Fibroblast of the aortic adventitia (primary cell): Measurements from ENCODE around the gene PROKR2. TPM values are rescaled to one million over a fixed set of nuclear protein-coding genes. Genes with fewer than 3 reads are reported as not detected.

ENCODE experiments used
- DNase-seq: peaks from one replicate; pipeline ENCODE4 v3.0.0-alpha.2; 2010; ENCODE audit warnings: low read depth
- H3K4me3 ChIP-seq: 2 replicates; pipeline ENCODE4 v1.5.1; 2011; ENCODE audit warnings: low read depth, mild to moderate bottlenecking, control low read depth, low read length, moderate library complexity
- total RNA-seq: library from RNA; depleted of rRNA; stranded (reverse); fragments of >200 nt; gene quantifications from 2 replicates; pipeline ENCODE4 v1.2.3, GENCODE V29; 2012; ENCODE audit warnings: low replicate concordance
- TF ChIP-seq, protein P1 (sequence below): IDR thresholded peaks from 2 replicates; pipeline ENCODE4 v1.5.1; 2011; ENCODE audit warnings: mild to moderate bottlenecking, low read length, control low read depth, inconsistent platforms; ENCODE audit not compliant: insufficient read depth

The PROKR2 gene
- not detected in 2 replicates for total RNA-seq

DNA sequence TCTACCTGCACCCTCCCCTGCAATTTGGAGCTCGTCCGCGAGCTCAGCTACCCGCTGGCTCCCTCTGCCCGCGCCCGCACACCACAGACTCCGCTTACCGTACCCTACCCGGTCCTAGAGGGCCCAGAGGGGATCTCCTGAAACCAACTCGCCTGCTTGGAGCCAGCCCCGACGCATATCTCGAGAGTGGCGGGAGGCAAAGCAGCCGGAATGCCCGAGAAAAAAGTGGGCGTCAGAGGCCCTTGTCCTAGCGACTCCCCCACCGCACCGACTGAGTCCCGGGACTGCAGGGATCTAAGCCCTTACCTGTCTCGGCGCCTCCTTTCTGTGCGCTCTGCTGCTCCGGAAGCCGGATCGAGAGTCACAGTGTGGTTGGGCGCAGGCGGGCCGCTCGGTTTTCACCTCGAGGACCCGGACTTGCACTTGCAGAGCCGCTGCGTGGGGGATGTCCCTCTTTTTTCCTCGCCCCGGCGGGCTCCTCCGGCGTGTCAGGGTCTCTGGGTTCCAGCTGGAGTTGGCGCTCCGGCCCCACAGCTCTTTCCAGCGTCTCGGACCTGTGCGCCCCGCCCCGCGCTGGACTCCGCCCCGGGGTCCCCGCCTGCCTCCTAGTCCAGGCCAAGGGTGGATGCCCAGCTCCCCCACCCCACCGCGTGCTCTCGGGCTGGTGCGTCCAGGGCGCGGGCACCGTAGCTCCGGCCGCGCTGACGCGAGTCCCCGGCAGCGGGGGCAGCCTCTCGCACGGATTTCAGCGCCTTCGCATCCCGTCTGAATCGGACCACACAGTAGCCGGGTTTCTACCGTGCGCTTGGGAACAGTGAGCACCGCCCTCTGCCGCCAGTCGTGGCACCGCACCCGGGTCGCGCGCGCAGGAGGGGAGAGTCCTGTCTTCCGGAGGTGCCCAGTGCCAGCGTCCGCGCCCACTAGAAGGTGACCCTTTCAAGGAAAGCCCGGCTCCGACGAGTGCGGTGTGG, at the start of gene PROKR2:
Gene PROKR2, minus strand, starts transcription at position 767 of the 971 bp plus-strand sequence. CDS start 2,585 bp downstream, outside the sequence.
- H3K4me3 ChIP-seq: no peak within 1 kb of the TSS
- no peak for DNase-seq
- TF ChIP-seq, protein P1, sequence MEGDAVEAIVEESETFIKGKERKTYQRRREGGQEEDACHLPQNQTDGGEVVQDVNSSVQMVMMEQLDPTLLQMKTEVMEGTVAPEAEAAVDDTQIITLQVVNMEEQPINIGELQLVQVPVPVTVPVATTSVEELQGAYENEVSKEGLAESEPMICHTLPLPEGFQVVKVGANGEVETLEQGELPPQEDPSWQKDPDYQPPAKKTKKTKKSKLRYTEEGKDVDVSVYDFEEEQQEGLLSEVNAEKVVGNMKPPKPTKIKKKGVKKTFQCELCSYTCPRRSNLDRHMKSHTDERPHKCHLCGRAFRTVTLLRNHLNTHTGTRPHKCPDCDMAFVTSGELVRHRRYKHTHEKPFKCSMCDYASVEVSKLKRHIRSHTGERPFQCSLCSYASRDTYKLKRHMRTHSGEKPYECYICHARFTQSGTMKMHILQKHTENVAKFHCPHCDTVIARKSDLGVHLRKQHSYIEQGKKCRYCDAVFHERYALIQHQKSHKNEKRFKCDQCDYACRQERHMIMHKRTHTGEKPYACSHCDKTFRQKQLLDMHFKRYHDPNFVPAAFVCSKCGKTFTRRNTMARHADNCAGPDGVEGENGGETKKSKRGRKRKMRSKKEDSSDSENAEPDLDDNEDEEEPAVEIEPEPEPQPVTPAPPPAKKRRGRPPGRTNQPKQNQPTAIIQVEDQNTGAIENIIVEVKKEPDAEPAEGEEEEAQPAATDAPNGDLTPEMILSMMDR: no peak

DNA sequence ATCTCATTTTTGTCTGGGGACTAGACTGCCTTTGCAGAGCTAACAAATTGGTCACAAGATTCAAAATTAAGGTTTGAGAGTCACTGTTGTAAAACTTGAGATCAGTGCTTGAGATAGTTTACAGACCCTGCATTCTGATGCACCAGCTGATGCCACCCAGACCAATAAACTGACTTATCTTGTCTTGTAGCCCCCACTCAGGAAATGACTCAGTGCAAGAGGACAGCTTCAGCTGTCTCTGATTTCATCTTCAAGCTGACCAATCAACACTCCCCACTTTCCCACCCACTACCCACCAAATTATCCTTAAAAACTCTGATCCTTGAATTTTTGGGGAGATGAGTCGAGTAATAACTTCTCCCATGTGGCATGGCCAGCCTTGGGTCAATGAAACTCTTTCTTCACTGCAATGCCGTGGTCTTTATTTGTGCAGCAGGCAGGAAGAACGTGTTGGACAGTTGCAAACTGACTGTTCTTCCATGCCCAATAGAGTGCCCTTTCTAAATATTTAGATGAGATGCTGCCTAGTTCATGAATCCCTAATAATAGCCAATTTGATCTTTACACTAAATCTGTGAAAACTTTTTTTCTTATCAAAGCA, 48.3 kb upstream of the PROKR2 start:
- H3K4me3 ChIP-seq: no peak overlapping the region
- TF ChIP-seq, protein P1: no peak
- no peak for DNase-seq

DNA sequence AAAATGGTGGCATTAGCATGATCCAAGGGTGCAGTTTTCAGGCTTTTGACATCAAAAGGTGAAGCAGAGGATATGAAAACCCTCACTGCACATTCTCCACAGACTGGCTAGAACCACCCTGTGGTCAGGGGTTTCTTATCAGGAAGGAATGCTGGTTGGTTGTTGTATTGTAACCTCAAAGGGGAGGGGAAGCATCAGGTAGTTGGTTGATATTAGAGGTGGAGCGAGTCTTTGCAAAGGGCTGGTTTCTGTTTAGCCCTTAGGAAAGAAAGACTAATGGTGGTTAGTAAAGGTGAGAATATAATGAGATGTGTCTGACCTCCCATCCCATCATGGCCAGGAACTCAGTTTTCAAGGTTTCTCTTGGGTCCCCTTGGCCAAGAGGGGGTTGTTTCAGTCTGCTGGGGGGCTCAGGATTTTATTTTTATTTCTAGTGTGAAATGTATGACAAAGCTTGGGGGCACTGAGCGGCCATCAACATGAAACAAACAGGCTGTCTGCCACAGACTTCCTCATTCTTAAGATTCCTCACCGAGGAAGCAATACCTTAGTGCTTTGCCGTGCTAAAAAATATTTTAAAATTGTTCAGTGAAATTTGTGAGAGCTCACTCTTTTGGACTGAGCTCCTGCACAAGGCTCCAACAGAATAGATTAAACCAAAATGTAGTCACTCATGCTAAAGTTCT, 47.5 kb upstream of the PROKR2 start:
- TF ChIP-seq, protein P1: no peak
- H3K4me3 ChIP-seq: no peak overlapping the region
- DNase-seq: no peak

DNA sequence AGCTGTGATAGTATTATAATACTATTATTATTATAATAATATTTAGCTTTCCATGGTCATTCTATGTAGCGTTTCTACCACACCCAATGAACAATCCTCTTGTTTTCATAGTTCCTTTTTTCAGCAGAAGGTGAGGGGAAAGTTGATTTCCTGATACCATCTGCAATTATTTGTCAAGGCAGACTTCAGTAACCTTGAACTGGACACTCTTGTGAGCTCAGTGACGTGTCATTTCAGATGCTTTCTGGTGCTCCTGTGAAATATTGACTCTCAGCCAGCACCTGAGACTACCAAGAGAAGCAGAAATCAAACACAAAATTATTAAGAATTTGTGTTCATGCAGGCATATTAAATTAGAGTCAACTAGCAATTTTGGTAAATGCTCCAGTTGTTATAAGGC, 46.0 kb upstream of the PROKR2 start:
- no peak for DNase-seq

DNA sequence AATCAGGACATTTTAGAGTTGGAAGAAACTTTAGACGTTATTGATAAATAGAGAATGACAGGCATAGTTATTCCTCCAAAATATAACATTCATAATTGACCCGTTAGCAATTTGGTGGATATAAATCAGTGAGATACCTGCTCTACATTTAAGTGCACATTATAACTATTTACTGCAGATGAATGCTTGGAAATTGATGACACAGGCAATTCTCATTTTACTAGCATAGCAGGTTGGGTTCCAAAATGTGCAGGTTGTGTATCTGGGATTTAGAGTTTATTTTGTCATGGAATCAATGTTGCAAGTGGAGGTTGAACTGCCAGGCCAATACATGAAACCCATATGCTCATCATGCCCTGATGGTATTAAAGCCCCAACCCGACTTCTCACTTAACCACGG, 44.4 kb upstream of the PROKR2 start:
- TF ChIP-seq, protein P1: no peak
- H3K4me3 ChIP-seq: no peak overlapping the region
- DNase-seq: no peak

More for the DNA sequence above, 46.0 kb upstream of the PROKR2 start:
- TF ChIP-seq, protein P1: no peak
- no peak overlapping the region for H3K4me3 ChIP-seq

DNA sequence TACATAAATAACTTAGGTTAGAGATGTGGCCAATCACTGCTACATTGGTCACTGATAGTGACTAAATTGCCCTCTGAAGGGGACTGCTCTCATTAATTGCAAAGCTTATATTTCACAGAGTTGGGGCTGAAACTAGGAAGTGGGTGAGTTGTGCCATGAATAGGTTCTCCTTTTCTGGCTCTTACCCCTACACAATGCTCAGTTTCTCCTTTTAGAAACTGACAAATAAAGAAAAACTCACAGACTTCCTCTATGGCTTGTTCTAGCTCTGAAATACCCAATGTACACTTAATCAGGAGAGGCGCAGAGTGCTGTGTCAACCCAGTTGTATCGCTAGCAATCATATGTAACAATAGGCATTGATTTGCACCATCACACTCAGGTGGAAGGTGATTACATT, 41.2 kb upstream of the PROKR2 start:
- no peak for DNase-seq
- TF ChIP-seq, protein P1: no peak
- no peak overlapping the region for H3K4me3 ChIP-seq
